Parathyroid adenoma (tissue), 2 donors: ENCODE measurements around the gene GTF2F1.

Experiments used
- H2AFZ ChIP-seq: fragments of 300-600 bp; sonication (generic); one replicate; pipeline ENCODE4 v1.7.0; 2017; ENCODE audit warnings: antibody characterized with exemption, mild to moderate bottlenecking
- H3K27ac ChIP-seq: fragments of 300-600 bp; sonication (generic); one replicate; pipeline ENCODE4 v1.7.0; 2017
- H3K27me3 ChIP-seq: fragments of 300-600 bp; sonication (generic); one replicate; pipeline ENCODE4 v1.7.0; 2017; ENCODE audit warnings: low read length; ENCODE audit not compliant: control insufficient read depth, insufficient read depth
- H3K36me3 ChIP-seq: fragments of 300-600 bp; sonication (generic); one replicate; pipeline ENCODE4 v1.7.0; 2017; ENCODE audit warnings: low read length; ENCODE audit not compliant: control insufficient read depth, insufficient read depth
- H3K4me1 ChIP-seq: fragments of 300-600 bp; sonication (generic); one replicate; pipeline ENCODE4 v1.7.0; 2017; ENCODE audit warnings: control low read depth
- H3K4me2 ChIP-seq: fragments of 300-600 bp; sonication (generic); one replicate; pipeline ENCODE4 v1.7.0; 2017; ENCODE audit warnings: low read length
- H3K4me3 ChIP-seq: fragments of 300-600 bp; sonication (generic); one replicate; pipeline ENCODE4 v1.7.0; 2017; ENCODE audit warnings: low read depth, low read length
- H3K79me2 ChIP-seq: fragments of 300-600 bp; sonication (generic); one replicate; pipeline ENCODE4 v1.7.0; 2017; ENCODE audit warnings: control low read depth
- H3K9ac ChIP-seq: fragments of 300-600 bp; sonication (generic); one replicate; pipeline ENCODE4 v1.7.0; 2017; ENCODE audit warnings: mild to moderate bottlenecking
- H3K9me3 ChIP-seq: fragments of 300-600 bp; sonication (generic); one replicate; pipeline ENCODE4 v1.7.0; 2017; ENCODE audit warnings: low read length; ENCODE audit not compliant: control insufficient read depth
- TF ChIP-seq, protein P1 (sequence below): fragments of 300-600 bp; sonication (generic); IDR thresholded peaks from one replicate; pipeline ENCODE4 v1.7.0; 2017; ENCODE audit warnings: antibody characterized with exemption, mild to moderate bottlenecking
- donor health status: primary hyperparathyroidism.

GTF2F1 gene

DNA sequence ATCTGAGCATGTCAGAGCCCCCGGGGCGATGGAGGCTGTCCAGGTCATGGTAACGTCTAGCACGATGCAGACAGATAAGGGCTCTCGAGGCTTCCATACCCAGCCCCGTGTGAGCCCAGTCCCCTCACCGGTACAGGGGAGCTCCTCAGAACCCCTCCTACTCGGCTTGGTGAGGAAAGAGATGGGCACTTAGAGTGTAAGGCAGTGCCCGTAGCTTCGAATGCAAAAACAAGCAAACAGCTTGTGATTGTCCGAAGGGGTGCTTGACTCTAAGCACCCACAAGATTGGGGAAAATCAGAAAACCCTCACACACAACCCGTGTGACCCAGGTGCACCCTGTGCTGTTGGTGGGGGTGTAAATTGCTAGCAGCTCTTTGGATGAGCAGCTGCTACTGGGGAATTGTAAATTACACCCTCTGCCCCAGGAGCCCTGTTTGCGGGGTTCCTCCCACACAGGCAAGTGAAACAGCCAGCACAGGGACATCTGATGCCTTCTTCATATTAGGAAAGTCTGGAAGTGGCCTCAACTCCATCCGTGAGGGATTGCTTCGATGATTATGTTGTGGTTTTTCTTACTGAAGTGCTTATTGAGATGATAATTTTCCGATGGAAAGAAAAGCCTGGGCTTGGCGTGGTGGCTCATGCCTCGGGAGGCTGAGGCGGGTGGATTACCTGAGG, 16.3 kb downstream of the GTF2F1 start:
- Histone ChIP-seq H3K4me2 (no peak overlapping the region), H2AFZ (no peak overlapping the region), H3K9ac (no peak overlapping the region), H3K4me3 (no peak overlapping the region), H3K27me3 (no peaks in the 10 kb centered on the region), H3K79me2 (no peaks in the 10 kb centered on the region), H3K9me3 (no peaks in the 10 kb centered on the region), H3K36me3 (no peaks in the 10 kb centered on the region), H3K27ac (no peak overlapping the region), H3K4me1 (no peaks in the 10 kb centered on the region)
- TF ChIP-seq, protein P1, sequence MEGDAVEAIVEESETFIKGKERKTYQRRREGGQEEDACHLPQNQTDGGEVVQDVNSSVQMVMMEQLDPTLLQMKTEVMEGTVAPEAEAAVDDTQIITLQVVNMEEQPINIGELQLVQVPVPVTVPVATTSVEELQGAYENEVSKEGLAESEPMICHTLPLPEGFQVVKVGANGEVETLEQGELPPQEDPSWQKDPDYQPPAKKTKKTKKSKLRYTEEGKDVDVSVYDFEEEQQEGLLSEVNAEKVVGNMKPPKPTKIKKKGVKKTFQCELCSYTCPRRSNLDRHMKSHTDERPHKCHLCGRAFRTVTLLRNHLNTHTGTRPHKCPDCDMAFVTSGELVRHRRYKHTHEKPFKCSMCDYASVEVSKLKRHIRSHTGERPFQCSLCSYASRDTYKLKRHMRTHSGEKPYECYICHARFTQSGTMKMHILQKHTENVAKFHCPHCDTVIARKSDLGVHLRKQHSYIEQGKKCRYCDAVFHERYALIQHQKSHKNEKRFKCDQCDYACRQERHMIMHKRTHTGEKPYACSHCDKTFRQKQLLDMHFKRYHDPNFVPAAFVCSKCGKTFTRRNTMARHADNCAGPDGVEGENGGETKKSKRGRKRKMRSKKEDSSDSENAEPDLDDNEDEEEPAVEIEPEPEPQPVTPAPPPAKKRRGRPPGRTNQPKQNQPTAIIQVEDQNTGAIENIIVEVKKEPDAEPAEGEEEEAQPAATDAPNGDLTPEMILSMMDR = no peak

DNA sequence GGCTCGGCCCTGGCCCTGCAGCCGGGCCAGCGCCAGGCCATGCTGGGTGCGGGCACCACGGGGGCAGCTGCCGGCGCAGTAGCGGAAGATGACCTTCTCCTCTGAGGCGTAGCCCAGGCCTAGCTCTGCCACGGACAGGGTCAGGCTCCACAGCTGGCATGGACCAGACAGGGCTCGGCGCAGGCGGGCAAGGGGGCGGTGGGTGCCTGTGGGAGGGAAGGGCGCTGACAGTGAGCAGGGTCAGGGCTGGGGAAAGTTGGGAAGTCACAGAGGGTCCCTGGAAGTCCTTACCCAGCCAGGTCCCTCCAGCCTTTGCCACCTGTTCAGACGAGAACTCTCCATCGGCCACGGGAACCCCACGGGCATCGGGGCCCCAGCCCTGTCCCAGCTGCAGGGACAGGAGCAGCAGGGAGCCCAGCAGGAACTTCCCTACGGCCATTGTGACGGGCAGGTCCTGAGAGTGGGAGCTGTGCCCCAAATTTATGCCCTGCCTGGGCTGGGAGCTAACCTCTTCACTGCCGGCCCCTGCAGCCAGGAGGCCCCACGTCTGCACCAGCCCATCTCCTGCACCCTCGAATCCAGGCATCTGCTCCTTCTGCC, 17.5 kb downstream of the GTF2F1 start, which contains the start of gene PSPN:
Gene PSPN (minus strand): TSS at position 523 of the 600 bp plus-strand sequence. CDS start 84 bp downstream, at position 439.
- Histone ChIP-seq H2AFZ (no peak within 1 kb of the TSS), H3K4me1 (no peaks in the 10 kb centered on the region), H3K9me3 (no peaks in the 10 kb centered on the region), H3K9ac (no peak within 1 kb of the TSS), H3K36me3 (no peaks in the 10 kb centered on the region), H3K79me2 (no peaks in the 10 kb centered on the region), H3K4me2 (no peak within 1 kb of the TSS), H3K4me3 (no peak within 1 kb of the TSS), H3K27ac (no peak within 1 kb of the TSS), H3K27me3 (no peaks in the 10 kb centered on the region)
- TF ChIP-seq, protein P1 = no peak

DNA sequence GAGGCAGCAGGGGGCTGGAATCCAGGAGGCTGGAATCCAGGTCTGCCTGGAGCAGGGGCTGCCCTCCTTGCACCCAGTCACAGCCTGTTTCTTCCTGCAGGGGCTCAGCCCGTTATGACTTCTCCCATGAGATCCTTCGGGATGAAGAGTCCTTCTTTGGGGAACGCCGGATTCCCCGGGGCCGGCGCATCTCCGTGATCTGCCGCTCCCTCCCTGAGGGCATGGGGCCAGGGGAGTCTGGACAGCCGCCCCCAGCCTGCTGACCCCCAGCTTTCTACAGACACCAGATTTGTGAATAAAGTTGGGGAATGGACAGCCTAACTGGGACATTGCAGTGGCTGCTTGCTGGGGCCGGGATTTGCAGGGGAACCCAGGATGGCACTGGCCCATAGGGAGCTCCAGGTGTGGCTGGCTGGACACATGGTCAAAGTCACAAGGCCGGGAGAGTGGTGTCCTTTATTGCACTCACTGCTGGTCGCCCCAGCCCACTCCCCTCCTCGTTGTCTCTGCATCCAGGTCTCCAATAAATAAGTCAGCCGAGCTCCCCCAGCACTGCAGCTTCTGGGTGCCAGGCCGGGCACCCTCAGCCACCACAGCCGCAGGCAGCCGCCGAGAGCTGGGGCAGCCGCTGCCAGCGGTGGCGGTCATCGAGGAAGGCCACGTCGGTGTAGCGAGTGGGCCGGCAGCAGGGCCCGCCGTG, 18.1 kb downstream of the GTF2F1 start:
- no peak overlapping the region for H3K9ac ChIP-seq
- no peak overlapping the region for H3K27ac ChIP-seq
- no peaks in the 10 kb centered on the region for H3K36me3 ChIP-seq
- H3K4me3 ChIP-seq = no peak overlapping the region
- H3K27me3 ChIP-seq = no peaks in the 10 kb centered on the region
- H3K4me1 ChIP-seq = no peaks in the 10 kb centered on the region
- no peaks in the 10 kb centered on the region for H3K9me3 ChIP-seq
- no peaks in the 10 kb centered on the region for H3K79me2 ChIP-seq
- TF ChIP-seq, protein P1 = no peak
- H2AFZ ChIP-seq = no peak overlapping the region
- H3K4me2 ChIP-seq = no peak overlapping the region

DNA sequence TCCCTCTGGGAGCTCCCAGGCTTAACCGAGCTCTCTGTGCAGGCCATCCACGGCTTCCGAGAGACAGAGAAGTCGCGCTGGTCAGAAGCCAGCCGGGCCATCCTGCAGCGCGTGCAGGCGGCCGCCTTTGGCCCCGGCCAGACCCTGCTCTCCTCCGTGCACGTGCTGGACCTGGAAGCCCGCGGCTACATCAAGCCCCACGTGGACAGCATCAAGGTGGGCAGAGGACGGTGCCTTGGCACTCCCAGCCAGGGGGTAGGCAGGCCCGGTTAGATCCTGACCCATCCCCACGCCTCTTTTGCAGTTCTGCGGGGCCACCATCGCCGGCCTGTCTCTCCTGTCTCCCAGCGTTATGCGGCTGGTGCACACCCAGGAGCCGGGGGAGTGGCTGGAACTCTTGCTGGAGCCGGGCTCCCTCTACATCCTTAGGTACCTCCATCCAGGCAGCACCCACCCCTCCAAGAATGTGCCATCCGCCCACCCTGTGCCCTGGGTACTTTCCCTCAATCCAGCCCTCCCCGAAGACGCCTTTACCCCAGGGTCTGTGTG, 18.7 kb downstream of the GTF2F1 start:
- Histone ChIP-seq H2AFZ (no peak overlapping the region), H3K9me3 (no peaks in the 10 kb centered on the region), H3K27me3 (no peaks in the 10 kb centered on the region), H3K9ac (no peak overlapping the region), H3K79me2 (no peaks in the 10 kb centered on the region), H3K4me2 (no peak overlapping the region), H3K4me3 (no peak overlapping the region), H3K27ac (no peak overlapping the region), H3K36me3 (no peaks in the 10 kb centered on the region), H3K4me1 (no peaks in the 10 kb centered on the region)
- TF ChIP-seq, protein P1 = no peak
